Parathyroid adenoma (tissue), 2 donors: ENCODE results near the gene TGFBR1.
A peak's percentile ranks its signal among the peaks of the same experiment; 100 is the strongest.

Source experiments
- H2AFZ ChIP-seq: fragments of 300-600 bp; sonication (generic); one replicate; pipeline ENCODE4 v1.7.0; 2017; ENCODE audit warnings: antibody characterized with exemption, mild to moderate bottlenecking
- H3K27ac ChIP-seq: fragments of 300-600 bp; sonication (generic); one replicate; pipeline ENCODE4 v1.7.0; 2017
- H3K27me3 ChIP-seq: fragments of 300-600 bp; sonication (generic); one replicate; pipeline ENCODE4 v1.7.0; 2017; ENCODE audit warnings: low read length; ENCODE audit not compliant: control insufficient read depth, insufficient read depth
- H3K36me3 ChIP-seq: fragments of 300-600 bp; sonication (generic); one replicate; pipeline ENCODE4 v1.7.0; 2017; ENCODE audit warnings: low read length; ENCODE audit not compliant: control insufficient read depth, insufficient read depth
- H3K4me1 ChIP-seq: fragments of 300-600 bp; sonication (generic); one replicate; pipeline ENCODE4 v1.7.0; 2017; ENCODE audit warnings: control low read depth
- H3K4me2 ChIP-seq: fragments of 300-600 bp; sonication (generic); one replicate; pipeline ENCODE4 v1.7.0; 2017; ENCODE audit warnings: low read length
- H3K4me3 ChIP-seq: fragments of 300-600 bp; sonication (generic); one replicate; pipeline ENCODE4 v1.7.0; 2017; ENCODE audit warnings: low read depth, low read length
- H3K79me2 ChIP-seq: fragments of 300-600 bp; sonication (generic); one replicate; pipeline ENCODE4 v1.7.0; 2017; ENCODE audit warnings: control low read depth
- H3K9ac ChIP-seq: fragments of 300-600 bp; sonication (generic); one replicate; pipeline ENCODE4 v1.7.0; 2017; ENCODE audit warnings: mild to moderate bottlenecking
- H3K9me3 ChIP-seq: fragments of 300-600 bp; sonication (generic); one replicate; pipeline ENCODE4 v1.7.0; 2017; ENCODE audit warnings: low read length; ENCODE audit not compliant: control insufficient read depth
- TF ChIP-seq, protein P1 (sequence below): fragments of 300-600 bp; sonication (generic); IDR thresholded peaks from one replicate; pipeline ENCODE4 v1.7.0; 2017; ENCODE audit warnings: antibody characterized with exemption, mild to moderate bottlenecking
- donor health status: primary hyperparathyroidism.

Gene TGFBR1

DNA sequence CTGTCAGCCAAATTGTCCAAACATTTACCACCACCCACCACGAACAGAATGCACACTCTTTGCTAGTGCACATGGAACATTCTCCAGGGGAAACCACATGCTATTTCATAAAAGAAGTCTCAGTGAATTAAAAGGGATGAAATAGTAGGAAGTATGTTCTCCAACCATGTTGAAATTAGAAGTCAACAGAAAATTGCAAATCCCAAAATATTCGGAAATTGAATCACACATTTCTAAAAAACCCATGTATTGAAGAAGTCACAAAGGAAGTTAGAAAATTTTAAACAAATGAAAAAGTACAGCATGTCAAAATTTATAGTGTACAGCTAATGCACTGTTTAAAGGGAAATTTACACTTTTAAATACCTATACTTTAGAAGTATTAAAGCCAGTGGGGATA, 50.8 kb downstream of the TGFBR1 start:
- Histone ChIP-seq H3K4me1 (no peaks in the 10 kb centered on the region), H3K27me3 (no peaks in the 10 kb centered on the region)

GRCh38 chr9:99158629-99159028, 53.7 kb downstream of the TGFBR1 start:
- no peaks in the 10 kb centered on the region for H3K4me1 ChIP-seq
- no peak overlapping the region for H3K4me2 ChIP-seq
- no peak overlapping the region for H3K27ac ChIP-seq
- no peak overlapping the region for H2AFZ ChIP-seq
- H3K27me3 ChIP-seq, result no peaks in the 10 kb centered on the region
- no peak overlapping the region for H3K9ac ChIP-seq
- TF ChIP-seq, protein P1, sequence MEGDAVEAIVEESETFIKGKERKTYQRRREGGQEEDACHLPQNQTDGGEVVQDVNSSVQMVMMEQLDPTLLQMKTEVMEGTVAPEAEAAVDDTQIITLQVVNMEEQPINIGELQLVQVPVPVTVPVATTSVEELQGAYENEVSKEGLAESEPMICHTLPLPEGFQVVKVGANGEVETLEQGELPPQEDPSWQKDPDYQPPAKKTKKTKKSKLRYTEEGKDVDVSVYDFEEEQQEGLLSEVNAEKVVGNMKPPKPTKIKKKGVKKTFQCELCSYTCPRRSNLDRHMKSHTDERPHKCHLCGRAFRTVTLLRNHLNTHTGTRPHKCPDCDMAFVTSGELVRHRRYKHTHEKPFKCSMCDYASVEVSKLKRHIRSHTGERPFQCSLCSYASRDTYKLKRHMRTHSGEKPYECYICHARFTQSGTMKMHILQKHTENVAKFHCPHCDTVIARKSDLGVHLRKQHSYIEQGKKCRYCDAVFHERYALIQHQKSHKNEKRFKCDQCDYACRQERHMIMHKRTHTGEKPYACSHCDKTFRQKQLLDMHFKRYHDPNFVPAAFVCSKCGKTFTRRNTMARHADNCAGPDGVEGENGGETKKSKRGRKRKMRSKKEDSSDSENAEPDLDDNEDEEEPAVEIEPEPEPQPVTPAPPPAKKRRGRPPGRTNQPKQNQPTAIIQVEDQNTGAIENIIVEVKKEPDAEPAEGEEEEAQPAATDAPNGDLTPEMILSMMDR, result no peak
- H3K4me3 ChIP-seq, result no peak overlapping the region
- no peaks in the 10 kb centered on the region for H3K9me3 ChIP-seq
- no peaks in the 10 kb centered on the region for H3K36me3 ChIP-seq
- H3K79me2 ChIP-seq, result no peaks in the 10 kb centered on the region

More for the DNA sequence above, 50.8 kb downstream of the TGFBR1 start:
- H3K9me3 ChIP-seq, result no peaks in the 10 kb centered on the region
- no peak overlapping the region for H3K4me2 ChIP-seq
- TF ChIP-seq, protein P1, result no peak
- no peaks in the 10 kb centered on the region for H3K36me3 ChIP-seq
- H3K9ac ChIP-seq, result no peak overlapping the region
- no peak overlapping the region for H3K27ac ChIP-seq
- no peak overlapping the region for H3K4me3 ChIP-seq
- H2AFZ ChIP-seq, result no peak overlapping the region
- H3K79me2 ChIP-seq, result no peaks in the 10 kb centered on the region

GRCh38 chr9:99160173-99160572, 55.3 kb downstream of the TGFBR1 start:
- Histone ChIP-seq H3K9ac (no peak overlapping the region), H2AFZ (no peak overlapping the region), H3K36me3 (no peaks in the 10 kb centered on the region), H3K79me2 (no peaks in the 10 kb centered on the region), H3K4me3 (no peak overlapping the region), H3K4me2 (no peak overlapping the region), H3K9me3 (no peaks in the 10 kb centered on the region), H3K27me3 (no peaks in the 10 kb centered on the region), H3K4me1 (no peaks in the 10 kb centered on the region), H3K27ac (no peak overlapping the region)
- TF ChIP-seq, protein P1, result no peak

- Histone ChIP-seq H2AFZ (peak overlapping the region; percentile 38), H3K9ac (no peak overlapping the region), H3K4me3 (no peak overlapping the region), H3K27ac (no peak overlapping the region), H3K9me3 (no peaks in the 10 kb centered on the region), H3K27me3 (no peaks in the 10 kb centered on the region), H3K4me1 (no peaks in the 10 kb centered on the region), H3K79me2 (no peaks in the 10 kb centered on the region), H3K36me3 (no peaks in the 10 kb centered on the region), H3K4me2 (no peak overlapping the region)
- TF ChIP-seq, protein P1, result peak; percentile 36
These were observed 57.9 kb downstream of the TGFBR1 start for GRCh38 chr9:99162759-99163364.

GRCh38 chr9:99166149-99166548, 61.2 kb downstream of the TGFBR1 start:
- Histone ChIP-seq H3K9ac (no peak overlapping the region), H3K36me3 (no peaks in the 10 kb centered on the region), H2AFZ (no peak overlapping the region), H3K4me3 (no peak overlapping the region), H3K27me3 (no peaks in the 10 kb centered on the region), H3K9me3 (no peaks in the 10 kb centered on the region), H3K27ac (no peak overlapping the region), H3K4me1 (no peaks in the 10 kb centered on the region), H3K79me2 (no peaks in the 10 kb centered on the region), H3K4me2 (no peak overlapping the region)
- TF ChIP-seq, protein P1, result no peak
